NCI-H2227 (cell line): ENCODE results near the gene KCNMA1.
A peak's percentile ranks its signal among the peaks of the same experiment; 100 is the strongest.

Source experiments
- DNase-seq: peaks from one replicate; lab custom pipeline; 2025; ENCODE audit not compliant: unreplicated experiment; lab: John Stamatoyannopoulos, UW

The KCNMA1 gene

GRCh38 chr10:76981251-76981650 lies 656.4 kb downstream of the KCNMA1 start:
- peak; percentile 83 for DNase-seq

DNA sequence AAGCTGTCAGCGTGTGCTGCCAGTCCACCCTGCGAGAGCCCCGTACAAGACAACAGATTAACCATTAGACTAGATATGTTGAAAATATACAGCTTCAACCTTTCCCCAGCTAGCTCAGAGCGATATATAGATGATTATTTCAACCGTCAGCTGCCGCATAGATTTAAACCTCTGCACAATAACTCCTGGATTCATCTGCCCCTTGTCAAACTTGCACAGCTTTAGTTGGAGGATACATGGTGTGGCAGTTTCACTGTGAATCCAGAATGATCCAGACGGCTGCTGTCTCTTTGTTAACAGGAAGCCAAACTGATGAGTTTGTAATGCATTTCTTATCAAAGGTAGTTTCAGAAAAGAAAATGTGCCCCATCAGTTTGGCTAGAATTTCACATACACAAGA lies 659.7 kb downstream of the KCNMA1 start:
- no peak for DNase-seq

DNA sequence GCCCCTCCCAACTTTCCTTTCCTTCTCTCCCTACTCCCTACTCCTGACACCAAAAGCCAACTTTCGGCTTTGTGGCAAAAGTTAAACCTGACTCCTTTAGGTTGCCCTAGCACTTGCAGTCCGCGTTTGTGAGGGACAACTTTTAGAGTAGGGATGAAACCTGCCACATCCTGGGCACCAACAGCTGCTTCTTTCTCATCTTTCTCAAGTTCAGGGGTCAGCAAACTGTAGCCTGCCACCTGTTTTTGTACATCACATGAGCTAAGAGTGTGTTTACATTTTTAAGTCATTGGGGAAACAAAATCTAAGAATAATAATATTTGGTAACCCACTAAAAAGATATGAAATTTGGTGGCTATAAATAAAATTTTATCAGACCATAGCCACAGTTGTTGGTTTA lies 660.6 kb downstream of the KCNMA1 start:
- no peak for DNase-seq

DNA sequence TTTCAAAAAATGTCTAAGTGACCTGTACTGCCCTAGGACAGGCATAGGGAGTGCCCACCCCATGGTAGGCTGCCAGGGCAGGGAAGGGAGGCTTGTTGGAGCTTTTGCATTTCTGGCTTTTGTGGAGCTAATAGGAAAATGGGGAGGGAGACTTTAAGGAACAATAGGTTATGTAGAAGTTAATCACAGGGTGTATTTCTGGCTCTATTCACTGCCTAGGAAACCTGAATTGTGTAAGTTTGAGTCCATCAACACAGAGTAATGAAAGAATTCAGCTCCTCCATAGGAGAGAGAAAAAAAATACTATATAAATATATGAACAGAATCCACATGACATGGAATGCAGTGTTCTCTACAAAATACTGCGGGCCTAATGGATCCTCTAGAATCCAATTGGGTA lies 661.5 kb downstream of the KCNMA1 start:
- peak; percentile 58 for DNase-seq

DNA sequence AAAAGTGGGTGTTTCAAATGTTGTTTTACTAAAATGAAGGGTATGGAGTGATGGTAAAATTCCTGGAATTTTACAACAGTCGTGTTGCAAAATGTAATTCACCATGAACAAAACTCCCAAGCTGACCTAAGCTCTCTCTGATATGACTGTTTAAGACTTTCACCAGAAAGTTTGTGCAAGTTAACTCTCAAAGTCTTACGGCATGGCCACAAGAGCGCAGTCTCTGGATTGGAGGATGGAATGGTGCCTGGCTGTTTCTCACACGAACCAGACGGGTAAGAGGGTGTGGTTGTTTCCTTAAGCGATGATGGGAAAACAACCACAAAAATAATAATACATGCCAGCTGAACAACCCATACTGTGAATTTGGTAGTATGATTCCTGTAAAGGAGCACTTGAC lies 662.5 kb downstream of the KCNMA1 start:
- no peak for DNase-seq

DNA sequence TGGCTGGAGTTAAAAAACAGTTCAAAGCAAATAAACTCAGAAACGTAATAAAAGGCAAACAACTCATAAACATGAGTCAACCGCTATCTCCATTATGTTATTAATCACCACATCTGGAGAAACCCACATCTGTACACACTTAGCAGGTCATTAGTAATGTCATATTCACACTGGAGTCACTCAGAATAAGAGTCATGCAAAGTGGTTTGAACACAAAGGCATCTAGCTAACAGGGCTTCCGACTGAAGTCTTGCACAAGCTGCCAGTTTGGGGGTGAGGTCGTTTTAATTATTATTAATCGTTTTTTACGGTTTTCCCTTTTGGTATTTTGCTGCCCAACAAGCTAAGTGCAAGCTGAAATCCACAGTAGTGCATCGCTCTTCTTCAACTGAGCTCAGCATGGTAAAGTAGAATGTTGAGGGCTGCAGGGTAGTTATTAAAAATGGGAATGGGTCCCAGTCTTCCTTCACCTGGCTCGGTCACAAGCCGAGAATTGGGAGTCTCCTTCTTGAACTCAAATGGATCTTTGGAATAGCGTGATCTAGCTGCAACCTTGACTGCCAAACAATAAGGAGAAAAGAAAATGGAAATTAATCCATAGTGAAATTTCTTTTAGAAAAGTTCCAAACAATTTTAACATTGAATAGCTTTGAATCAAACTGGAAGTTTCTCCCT lies 663.5 kb downstream of the KCNMA1 start:
- no peak for DNase-seq

GRCh38 chr10:76973091-76974016 lies 664.3 kb downstream of the KCNMA1 start:
- no peak for DNase-seq

- DNase-seq = no peak
Measured at GRCh38 chr10:76972541-76972940, 665.1 kb downstream of the KCNMA1 start.

- no peak for DNase-seq
Measured at GRCh38 chr10:76971547-76972170, 665.9 kb downstream of the KCNMA1 start.

GRCh38 chr10:76970711-76971519 lies 666.7 kb downstream of the KCNMA1 start:
- DNase-seq = no peak

DNA sequence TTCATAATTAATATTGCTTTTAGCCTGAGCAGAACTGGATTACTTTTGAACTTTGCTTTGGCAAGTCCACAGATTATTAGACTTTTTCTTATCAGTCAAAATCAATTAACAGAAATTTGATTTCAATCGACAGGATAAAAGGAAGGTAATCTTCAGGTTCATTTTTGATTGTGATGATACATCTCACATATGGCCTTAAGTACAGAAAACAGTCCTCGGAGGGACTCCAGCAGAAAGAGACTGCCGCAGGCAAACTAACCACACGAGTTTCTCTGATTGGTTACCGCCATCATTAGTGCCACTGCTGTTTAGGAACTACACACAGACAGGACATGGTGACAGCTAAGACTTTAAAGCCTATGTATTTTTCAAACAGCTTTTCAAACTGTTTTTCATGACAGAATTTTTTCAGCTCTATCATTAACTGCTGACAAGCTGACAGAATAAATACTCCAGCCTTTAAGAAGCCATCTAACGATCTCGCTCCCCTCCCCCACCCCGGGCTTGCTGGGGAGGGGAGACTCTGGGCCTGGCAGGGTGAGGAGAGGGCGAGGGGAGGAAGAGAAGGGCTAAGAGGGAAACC lies 668.2 kb downstream of the KCNMA1 start:
- peak; percentile 15 for DNase-seq

GRCh38 chr10:76968483-76968882 lies 669.1 kb downstream of the KCNMA1 start:
- DNase-seq = no peak

DNA sequence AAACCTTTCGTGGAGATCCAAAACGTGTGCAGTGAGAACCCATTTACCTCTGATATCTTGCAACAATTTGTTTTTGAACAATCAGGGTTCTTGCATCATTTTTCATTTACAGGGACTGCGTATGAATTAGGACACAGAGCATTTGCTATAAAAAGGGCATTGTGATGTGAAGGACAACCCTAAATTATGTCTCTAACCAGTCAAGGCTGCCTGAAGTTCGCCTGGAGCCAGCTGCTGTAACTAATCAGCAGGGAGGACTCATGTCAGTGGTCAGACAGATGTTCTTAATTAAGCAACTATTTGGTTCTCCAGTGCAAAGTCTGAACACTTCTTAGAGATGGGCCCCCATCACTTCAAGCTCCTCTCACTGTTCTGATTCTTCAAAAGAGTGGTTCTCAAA lies 674.8 kb downstream of the KCNMA1 start:
- DNase-seq = no peak

DNA sequence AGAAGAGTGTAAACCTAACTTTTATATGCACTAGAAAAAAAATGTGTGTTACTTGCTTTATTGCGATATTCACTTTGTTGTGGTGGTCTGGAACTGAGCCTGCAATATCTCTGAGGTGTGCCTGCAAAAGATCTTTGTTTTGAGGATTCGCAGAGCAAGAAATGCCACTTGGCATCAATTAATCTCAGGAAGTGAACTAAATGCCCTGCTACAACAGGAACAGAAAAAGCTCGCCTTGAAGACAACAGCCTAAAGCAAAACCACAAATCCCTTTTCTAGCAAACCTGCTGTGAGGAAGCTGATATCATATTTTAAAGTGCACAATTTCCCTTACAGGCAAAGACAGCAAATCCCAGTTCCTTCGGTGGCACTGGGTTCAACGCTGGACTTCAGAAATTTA lies 675.8 kb downstream of the KCNMA1 start:
- DNase-seq = no peak

GRCh38 chr10:76959111-76959510 lies 678.5 kb downstream of the KCNMA1 start:
- DNase-seq = no peak

GRCh38 chr10:76954838-76955237 lies 682.8 kb downstream of the KCNMA1 start:
- DNase-seq = no peak

- DNase-seq = no peak
Measured at GRCh38 chr10:76950354-76950753, 687.3 kb downstream of the KCNMA1 start.

GRCh38 chr10:76946270-76946669 lies 691.3 kb downstream of the KCNMA1 start:
- no peak for DNase-seq

DNA sequence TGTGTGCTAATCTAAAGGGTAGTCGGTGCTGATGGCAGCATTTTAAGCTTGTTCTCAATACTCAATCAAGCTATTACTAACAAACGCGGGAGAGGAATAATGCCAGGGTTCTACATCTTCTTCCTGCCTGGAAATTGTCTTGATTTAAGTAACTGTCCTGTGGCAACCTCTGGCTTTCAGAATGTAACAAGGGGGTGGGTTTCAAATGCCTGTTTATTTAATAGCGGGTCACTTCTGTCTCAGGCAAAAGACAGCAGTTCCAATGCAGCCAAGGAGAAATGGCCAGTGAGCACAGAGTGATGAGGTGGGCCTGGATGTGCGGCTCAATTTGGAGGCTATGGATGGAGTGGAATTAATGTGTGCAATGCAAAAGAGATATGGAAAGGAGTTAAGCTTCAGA lies 692.4 kb downstream of the KCNMA1 start:
- DNase-seq = peak; percentile 16

DNA sequence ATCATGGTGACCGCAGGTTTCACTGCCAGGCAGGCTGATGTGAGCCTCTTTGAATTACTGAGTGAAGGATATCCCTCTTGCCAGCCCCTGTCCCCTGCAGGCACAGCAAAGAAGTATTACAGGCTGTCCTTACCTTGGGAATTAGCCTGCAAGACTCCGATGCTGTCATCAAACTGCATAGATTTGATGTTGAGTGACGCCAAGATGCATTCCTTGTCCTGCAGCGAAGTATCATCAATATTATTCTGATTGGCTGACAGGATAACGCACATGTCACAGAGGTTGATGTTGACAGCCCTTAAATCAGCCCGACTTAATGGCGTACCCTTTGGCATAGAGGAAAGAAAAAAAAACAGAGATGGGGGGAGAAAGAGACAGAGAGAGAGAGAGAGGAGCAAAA lies 693.0 kb downstream of the KCNMA1 start:
- no peak for DNase-seq
